NCI-H2196 (cell line): ENCODE measurements around the gene PRSS48.
"Not testable (repeated sequence)": the region's sequence is repeated elsewhere in the genome, so short reads cannot be mapped to it uniquely, and the experiment has no call there.

Experiments used
- DNase-seq: peaks from one replicate; lab custom pipeline; 2025; ENCODE audit not compliant: unreplicated experiment; lab: John Stamatoyannopoulos, UW

Gene PRSS48

DNA sequence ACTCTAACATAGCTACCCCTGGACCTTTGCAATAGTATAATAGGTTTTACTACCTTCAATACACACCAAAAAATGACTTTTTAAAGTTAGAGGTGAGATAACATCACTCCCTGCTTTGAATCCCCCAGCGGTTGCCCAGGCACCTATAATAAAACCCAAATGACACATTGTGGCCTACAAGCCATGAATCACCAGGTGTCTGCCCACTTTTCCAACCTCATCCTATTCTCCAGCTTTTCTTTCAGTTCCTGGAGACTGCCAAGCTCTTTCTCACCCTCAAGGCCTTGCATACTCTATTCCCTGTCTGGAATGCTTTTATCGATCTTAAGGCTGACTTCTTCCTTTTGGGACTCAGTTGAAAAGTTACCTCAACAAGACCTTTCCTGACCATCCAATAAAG, 16.4 kb upstream of the PRSS48 start:
- DNase-seq = no peak

DNA sequence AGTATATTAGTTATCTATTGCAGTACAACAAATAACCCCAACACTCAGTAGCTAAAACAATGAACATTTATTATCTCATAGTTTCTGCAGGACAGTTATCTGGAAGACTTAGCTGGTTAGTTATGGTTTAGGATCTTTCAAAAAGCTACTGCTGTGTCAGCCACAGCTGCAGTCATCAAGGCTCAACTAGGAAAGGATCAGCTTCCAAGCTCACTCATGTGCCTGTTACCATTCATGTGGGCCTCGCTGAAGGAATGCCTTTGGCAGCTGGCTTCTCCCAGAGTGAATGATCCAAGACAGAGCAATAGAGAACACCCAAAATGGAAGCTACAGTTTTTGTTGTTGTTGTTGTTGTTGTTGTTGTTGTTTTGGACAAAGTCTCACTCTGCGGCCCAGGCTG, 13.5 kb upstream of the PRSS48 start:
- DNase-seq = no peak

DNA sequence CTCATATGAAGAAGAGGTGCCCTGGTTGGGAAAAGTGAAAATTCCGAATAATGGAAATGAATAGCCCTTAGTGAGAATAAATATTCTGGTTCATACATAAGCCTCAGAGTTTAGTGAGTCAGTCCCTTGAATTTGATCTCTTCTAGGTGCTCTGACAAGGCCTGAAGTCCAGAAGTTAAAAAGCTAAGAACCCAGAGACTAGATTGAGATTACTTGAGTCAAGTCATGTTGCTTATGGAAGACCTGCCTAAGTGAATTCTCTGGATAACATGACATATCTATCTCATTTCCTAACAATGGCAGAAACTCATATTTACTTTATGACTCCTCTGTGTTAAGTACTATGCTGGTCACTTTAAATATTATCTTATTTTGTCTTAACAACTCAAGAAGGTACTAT, 10.5 kb upstream of the PRSS48 start:
- DNase-seq = no peak

- DNase-seq = no peak
These were observed 9.9 kb upstream of the PRSS48 start for GRCh38 chr4:151267104-151267503.

DNA sequence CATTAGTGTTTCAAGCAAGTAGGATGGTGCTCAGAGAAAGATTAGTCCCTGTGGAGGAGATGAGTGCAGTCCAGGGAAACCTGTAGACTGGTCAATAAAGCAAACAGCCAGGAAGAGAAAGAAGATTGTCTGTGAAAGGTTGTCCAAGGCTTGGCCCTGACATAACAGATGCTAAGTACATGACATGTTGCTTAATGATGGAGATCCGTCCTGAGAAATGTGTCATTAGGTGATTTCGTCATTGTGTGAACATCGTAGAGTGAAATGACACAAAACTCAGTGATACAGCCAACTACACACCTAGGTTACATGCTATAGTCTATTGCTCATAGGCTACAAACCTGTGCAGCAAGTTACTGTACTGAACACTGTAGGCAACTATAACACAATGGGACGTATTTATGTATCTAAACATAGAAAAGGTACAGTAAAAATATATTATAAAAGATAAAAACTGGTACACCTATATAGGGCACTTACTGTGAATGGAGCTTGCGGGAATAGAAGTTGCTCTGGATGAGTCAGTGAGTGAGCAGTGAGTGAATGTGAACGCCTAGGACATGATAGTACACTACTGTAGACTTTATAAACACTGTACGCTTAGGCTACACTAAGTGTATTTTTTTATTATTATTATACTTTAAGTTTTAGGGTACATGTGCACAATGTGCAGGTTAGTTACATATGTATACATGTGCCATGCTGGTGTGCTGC, 9.0 kb upstream of the PRSS48 start:
- no peak for DNase-seq

DNA sequence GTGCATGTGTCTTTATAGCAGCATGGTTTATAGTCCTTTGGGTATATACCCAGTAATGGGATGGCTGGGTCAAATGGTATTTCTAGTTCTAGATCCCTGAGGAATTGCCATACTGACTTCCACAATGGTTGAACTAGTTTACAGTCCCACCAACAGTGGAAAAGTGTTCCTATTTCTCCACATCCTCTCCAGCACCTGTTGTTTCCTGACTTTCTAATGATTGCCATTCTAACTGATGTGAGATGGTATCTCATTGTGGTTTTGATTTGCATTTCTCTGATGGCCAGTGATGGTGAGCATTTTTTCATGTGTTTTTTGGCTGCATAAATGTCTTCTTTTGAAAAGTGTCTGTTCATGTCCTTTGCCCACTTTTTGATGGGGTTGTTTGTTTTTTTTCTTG, 8.1 kb upstream of the PRSS48 start:
- not testable (repeated sequence) for DNase-seq

DNA sequence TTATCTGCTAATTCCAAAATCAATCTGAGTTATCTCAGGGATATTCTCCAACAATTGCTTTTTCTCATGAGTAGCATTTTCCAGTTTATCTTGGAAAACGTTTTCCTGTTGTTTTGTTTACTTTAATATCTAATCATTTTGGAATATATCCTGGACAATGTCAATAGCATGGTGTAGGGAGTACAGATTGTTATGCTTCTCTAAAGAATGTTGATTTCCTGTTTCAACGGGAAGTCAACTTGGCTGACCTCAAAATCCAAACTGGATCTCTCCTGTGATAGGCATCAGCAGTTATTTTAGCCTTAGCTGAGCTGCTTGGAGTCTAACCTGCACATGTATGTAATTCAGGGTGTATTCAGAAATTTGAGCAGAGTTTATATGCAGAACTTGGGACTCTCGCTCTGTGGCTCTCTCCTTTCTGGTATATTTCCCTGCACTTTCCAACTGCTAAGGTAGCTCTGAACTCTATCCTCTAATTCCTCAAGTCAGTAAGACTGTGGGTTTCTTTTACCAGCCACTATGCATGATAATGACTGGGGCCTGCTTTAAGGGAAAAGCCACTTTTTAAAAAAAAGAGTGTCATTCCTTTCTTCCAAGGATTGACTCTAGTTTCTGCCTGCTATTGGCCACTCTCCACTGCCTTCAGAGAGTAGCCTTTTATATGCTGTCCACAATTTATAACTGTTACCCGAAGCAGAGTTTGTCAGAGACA, 7.7 kb downstream of the PRSS48 start:
- no peak for DNase-seq

- no peak for DNase-seq
These were observed 10.4 kb downstream of the PRSS48 start for GRCh38 chr4:151287409-151287808.

GRCh38 chr4:151291485-151291884, 14.5 kb downstream of the PRSS48 start:
- DNase-seq = no peak

GRCh38 chr4:151292038-151292437, 15.1 kb downstream of the PRSS48 start:
- no peak for DNase-seq

- DNase-seq = no peak
These were observed 18.0 kb downstream of the PRSS48 start for GRCh38 chr4:151294833-151295496.

GRCh38 chr4:151296227-151296626, 19.3 kb downstream of the PRSS48 start:
- DNase-seq = no peak

- DNase-seq = no peak
These were observed 20.2 kb downstream of the PRSS48 start for GRCh38 chr4:151297170-151297569.

DNA sequence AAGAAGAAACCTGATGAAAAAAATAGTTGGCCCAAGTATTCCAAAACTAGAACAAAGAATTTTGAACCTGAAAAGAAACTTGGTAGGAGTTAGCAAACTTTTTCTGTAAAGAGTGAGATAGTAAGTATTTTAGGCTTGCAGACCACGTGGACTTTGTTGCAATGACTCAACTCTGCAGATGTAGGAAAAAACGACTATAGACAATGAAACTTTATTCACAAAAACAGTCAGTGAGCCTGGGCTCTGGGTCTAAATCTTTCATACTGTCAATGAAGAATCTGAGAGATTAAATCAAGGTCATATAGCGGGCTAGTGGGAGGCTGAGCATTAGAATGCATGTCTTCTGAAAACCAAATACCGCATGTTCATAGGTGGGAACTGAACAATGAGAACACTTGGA, 25.5 kb downstream of the PRSS48 start:
- DNase-seq = no peak

DNA sequence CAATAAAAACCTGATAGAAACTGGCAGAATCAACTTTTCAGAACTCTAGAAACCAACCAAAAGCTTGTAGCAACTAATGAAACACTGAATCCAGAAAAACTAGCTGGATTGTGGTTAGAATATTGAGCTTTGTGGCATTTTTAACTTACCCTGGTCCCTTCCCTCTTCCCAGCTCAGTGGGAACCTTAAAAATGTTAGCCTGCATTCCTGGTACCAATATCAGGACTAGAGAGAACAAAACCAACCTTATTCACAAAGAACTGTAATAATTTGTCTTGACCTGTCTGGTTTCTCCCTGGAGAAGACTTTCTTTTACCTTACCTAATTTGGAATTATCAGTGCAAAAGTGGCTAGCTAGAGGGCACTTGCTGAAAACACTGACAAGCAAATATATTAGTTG, 27.3 kb downstream of the PRSS48 start:
- no peak for DNase-seq

GRCh38 chr4:151304755-151305154, 27.8 kb downstream of the PRSS48 start:
- DNase-seq = no peak

- no peak for DNase-seq
These were observed 33.3 kb downstream of the PRSS48 start for GRCh38 chr4:151310124-151310728.

DNA sequence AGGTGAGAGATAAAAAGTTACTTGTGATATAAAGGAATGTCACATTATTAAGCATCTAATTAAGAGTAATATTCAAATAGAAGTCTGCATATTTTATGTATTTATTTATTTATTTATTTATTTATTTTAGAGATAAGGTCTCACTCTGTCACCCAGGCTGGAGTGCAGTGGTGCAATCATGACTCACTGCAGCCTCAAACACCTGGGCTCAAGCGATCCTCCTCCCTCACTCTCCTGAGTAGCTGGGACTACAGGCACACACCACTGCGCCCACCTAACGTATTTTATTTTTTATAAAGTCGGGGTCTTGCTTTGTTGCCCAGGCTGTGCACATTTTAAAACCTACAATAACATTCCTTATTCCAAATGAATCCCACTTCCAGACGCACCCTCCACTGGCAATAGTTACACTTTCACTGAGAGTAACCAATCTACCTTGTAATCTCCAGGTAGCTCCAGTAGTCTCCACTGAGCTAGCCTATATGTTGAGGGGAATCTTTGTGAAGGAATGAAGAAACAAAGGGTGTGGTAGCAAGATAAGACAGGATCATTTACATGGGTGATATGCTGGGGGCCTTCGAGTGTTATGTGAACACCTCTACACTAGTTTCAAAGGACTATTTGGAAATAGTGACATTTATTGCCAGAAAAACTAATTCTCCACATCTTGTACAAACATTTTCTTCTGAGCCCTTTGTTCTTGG, 36.5 kb downstream of the PRSS48 start:
- no peak for DNase-seq

DNA sequence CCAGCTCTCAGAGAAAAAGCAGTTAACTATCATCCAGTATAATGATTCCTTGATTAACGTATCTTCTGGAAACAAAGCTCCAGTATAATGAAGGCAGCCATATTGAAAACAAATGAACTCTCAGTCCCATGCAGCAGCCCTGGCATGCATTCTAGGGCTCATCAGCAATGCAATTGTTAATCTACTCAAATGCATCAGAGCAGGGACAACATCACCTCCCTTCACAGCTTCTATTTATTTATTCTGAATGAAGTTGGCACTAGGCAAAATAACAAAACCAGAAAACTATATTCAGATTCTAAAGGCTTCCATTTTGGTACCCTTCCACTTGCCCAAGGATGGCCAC, 37.0 kb downstream of the PRSS48 start:
- DNase-seq = no peak

DNA sequence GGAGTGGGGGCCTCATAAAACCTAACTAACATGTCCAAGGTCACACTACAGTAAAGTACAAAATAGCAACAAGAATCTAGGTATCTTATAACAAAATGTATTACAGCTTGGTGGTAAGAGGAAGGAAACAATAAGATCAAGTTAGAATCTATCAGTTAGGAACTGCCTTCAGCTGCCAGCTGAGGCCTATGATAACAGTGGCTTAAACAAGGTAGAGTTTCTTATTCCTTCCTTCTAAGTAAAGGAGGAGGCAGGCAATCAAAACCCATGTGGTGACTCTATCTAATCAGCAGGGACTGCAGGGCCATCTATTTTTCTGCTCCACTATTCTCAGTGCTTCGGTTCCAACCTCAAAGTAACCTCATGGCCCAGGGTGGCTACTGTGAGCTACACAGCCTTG, 37.5 kb downstream of the PRSS48 start:
- DNase-seq = no peak

DNA sequence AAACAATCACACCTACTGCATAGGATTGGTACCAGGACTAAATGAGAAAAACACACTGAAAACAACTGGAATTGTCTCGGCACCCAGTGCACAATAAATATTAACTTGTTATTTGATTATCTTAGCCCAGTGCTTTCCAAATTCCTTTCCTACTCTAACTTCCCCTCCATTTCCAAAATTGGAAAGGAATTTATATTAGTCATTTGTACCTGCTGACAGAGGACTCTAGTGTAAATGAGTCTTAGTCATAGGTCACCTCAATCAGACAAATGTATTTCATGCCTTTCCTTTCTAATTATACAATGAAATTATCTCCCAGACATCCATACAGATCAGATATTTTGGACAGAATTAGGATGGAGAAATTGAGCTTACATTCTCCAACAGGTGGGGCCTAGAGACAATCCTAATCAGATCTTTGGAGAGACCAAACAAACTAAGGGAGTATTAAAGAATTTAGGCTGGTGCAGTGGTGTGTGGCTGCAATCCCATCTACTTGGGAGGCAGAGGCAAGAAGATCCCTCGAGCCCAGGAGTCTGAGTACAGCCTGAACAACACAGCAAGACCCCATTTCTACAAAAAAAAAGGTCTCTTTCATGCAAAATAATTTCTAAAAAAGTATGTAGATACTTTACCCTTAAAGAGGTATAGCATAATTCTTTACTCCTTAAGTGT, 38.4 kb downstream of the PRSS48 start:
- no peak for DNase-seq
